ENCODE data around the gene ARHGEF10L.
A peak's percentile ranks its signal among the peaks of the same experiment; 100 is the strongest.

The ARHGEF10L gene

DNA sequence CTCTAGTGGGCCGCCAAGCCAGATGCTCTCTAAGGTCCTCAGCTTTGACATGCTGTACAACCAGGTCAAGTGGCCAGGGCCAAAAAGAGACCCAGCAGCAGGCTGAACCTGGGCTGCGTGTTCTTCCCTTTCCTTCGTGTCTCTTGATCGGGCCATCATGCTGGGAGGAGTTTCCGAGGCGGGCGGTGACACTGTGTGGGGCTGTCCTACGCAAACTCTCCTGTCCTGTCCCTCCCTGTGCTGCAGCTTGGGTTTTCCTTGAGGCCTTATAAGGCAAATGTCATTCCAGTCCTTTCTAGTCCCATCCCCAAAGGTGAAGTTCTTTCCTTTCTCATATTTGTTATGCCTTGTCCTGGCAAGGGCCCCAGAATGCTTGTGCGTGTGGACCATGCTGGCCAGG lies 56.7 kb downstream of the ARHGEF10L start:
- DNase-seq, result no peak

DNA sequence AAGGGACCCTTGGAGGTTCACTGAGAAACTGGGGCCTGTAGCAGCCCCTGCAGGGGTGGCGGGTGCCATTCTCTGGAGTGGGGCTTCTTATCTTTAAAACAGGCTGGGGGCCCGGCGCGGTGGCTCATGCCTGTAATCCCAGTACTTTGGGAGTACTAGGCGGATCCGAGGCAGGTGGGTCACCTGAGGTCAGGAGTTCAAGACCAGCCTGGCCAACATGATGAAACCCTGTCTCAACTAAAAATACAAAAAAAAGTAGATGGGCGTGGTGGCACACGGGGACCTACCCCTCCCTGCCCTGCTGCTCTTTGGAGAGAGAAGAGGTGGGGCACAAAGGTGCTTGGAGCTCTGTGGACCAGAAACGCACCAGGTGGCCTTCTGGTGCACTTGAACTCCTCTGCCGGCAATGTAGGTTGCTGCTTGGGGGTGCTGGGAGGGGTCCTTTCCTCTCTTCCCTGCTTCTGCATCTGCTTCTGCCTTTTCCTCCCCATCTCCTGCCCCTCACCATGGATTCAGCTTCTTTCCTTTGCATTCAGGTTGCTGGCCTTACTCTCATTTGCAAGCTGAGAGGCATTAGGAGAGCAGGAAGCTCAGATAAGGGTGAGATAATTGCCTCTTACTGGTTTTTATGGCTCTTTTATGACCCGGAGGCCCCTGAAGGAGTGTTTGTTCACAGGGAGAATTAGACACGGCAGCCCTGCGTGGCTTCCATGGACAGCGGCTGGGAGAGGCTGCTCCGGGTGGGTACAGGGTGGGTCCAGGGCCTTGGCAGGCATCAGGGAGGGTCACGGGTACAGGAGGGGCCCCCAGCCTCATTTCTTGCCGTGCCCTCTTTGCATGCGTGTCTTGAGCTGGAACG lies 57.4 kb downstream of the ARHGEF10L start:
- DNase-seq, result peak; percentile 63

DNA sequence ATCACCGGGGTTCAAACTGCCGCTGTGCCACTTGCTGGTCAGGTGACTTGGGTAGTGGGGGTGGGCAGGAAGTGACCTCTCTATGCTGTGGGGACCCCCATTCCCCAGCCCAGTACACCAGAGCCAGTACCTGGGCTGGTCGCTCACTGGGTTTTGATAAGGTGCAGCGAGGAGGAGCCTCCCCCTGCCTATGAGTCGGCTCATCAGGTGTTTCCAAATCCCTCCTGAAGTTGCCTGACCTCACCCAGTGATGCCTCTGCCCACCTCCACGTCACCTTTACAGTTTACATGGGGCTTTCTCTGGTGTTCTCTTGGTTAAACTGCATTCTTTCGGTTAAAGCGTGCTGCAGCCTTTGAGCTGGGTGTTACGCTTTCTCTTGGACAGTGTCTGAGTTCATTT lies 58.2 kb downstream of the ARHGEF10L start:
- no peak for DNase-seq

DNA sequence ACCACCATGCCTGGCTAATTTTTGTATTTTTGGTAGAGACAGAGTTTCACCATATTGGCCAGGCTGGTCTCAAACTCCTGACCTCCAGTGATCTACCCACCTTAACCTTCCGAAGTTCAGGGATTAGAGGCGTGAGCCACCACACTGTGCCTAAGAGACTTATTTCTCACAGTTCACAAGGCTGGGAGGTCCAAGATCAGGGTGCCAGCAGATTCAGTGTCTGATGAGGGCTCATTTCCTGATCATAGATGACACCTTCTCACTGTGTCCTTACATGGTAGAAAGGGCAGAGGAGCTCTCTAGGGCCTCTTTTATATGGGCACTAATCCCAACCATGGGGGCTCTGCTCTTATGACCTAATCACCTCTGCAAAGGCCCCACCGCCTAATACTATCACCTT lies 58.8 kb downstream of the ARHGEF10L start:
- DNase-seq, result no peak

DNA sequence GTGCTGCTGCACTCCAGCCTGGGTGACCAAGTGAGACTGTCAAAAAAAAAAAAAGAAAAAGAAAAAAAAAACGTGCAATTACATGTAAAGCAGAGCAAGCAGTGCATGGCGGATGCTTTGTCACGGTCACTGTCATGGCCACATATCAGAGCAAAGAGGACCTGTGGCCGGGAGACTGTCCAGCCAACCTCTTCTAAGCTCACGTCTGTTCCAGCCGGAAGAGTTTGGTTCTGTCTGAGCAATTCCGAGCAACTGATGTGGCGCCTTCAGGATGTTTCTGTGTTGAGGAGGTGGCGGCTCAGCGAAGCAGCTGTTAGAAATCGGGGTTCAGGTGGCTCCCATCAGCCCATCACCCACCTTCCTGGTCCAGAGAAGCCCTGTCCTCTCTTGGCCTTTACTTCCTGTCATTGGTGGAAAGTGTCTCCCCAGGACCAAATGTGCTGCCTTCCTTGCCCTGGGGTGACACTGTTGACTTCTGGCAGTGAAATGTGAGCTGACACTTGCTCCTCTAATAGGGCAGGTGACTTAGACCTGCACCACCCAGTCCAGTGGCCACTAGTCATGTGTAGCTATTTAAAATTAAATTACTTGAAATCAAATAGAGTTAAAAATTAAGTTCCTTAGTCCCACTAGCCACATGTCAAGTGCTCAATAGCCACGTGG lies 59.9 kb downstream of the ARHGEF10L start:
- DNase-seq, result no peak

DNA sequence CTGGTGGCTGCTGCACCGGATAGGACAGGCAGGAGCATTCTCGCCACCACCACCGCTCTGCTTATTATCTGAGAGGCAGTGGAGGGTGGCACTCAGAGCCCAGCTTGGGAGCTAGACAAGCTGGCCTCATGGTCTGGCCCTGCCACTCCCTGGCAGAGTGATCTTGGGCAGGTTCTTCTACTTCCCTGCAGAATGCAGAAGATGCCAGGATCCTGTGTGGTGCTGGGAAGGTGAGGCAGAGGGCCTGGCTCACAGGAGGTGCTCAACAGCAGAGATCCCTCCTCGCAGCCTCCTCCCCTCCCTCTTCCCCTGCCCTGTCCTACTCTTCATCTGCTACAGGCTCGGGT lies 60.4 kb downstream of the ARHGEF10L start:
- DNase-seq, result no peak

DNA sequence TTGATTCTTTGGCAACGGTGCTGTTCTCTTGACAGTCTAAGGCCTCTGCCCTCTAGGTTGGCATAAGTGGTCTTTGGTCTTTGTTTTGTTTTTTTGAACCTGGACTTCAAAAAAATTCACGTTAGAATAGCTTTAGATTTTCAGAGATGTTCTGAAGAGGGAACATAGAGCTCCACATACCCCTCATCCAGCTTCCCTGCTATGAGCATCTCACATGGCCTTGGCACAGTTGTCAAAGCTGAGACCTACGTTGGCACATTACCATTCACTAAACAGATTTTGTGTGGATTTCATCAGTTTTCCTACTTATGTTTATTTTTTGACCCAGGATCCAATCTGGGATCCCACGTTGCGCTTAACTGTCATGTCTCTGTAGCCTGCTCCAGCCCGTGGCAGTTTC lies 60.8 kb downstream of the ARHGEF10L start:
- DNase-seq, result no peak

DNA sequence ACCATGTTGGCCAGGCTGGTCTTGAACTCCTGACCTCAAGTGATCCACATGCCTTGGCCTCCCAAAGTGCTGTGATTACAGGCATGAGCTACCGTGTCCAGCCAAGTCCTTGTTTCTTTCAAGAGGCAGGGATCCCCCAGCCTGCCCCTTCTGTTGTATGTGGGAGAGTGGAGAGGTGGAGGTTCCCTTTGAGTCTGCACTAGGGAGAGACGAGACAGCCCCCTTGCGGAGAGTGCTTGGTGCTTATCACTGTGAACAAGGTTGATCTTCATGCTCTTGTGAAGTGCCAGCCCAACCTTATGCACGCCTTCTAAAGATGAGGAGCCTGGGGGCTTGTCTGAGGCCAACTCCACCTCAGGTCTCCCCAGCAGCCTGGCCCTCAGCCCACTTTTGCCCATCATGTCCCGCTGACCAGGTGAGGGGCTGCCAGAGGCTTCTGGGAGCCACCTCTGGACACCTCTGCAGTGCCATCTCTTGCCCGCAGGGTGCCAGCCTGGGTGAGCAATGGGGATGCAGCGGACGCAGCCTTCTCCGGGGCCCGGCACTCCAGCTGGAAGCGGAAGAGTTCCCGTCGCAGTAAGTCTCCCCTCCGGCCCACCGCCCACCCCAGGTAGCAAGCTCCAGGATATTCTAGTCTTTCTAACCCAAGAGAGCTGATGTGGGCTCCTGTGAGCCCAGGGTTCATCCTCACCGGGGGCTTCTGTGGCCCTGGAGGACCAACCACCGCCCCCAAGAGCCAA lies 62.3 kb downstream of the ARHGEF10L start:
- DNase-seq, result no peak

DNA sequence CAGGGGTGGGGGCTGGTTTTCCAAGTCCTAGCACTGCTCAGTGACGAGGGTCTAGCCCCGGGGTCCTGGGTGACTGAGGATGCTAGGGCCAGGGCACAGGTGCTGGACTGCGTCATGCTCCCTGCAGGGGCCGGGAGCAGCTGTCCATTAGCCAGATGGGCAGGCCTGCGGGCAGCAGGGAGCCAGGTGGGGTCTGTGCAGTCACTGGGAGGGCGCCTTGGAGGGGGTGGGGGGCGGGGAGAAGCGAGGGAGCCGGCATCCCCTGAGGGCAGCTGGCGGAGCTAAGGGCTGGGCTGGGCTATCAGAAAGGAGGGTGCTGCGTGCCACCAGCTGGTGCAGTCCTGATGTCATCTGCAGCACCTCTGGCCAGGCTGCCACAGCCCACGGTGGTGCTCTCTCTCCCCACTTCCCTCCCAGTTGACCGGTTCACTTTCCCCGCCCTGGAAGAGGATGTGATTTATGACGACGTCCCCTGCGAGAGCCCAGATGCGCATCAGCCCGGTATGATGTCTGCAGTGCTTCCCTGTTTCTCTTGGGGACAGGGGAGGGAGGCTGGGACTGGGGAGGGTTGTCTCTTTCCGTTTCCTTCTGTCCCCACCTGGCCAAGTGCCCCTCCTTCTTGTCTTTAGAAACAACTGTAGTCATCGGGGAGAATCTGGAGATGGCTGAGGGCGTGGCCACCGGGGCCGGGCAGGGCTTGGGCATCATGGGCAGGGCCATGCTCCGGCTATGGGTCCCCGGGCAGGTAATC lies 63.8 kb downstream of the ARHGEF10L start:
- DNase-seq, result no peak

DNA sequence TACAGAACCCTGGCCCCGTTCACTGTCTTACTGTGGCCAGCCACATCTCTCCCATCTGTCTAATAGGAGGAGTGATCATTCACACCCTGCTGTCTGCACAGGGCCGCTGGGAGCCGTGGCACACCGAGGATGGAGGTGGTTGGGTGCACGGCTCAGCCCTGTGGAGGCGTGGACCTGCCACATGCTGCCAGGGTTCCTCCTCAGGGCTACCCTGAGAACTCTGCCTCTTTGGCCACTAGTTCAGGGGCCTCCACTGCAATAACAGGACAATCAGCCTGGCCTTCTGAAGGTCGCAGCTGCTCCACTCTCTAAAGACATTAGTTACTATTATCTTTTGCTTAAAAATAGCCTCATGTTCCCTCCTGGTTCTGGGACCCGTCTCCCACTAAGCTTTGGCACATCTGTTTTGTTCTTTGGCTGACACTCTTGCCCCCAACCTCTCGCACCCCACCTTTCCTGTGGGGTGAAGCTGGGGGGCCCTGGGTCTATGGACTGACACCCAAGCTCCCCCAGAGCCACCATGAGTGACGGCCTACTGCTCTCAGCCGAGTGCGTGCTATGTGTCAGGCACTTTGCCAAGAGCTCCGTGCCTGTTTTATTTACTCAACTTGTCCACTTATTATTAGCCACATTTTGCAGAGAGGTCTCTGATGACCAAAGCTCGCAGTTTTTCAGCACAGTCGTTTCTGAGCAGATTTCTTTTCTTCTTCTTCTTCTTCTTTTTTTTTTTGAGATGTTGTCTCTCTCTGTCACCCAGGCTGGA lies 66.3 kb downstream of the ARHGEF10L start:
- DNase-seq, result no peak

DNA sequence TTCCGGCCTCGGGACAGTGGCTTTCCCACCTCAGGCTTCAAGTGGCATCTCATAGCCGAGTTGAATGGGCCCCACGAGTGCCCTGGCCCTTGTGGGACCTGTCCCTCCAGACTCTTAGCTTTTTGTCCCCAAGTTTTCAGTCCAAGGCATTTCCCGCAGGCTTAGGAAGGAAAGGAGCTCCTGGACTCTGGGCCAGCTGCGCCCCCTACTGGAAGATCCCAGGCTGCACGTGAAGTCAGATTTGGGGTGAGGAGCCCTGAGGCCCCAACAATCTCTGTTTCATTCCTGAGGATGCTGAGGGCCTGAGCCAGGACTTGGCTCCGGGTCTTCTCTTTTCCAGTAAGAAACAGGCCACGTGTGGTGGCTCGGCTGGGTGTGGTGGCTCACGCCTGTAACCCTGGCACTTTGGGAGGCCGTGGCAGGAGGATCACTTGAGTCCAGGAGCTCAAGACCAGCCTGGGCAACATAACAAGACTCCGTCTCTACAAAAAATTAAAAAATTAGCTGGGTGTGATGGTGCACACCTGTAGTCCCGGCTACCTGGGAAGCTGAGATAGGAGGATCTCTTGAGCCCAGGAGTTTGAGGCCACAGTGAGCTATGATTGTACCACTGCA lies 67.4 kb downstream of the ARHGEF10L start:
- peak; percentile 9 for DNase-seq

DNA sequence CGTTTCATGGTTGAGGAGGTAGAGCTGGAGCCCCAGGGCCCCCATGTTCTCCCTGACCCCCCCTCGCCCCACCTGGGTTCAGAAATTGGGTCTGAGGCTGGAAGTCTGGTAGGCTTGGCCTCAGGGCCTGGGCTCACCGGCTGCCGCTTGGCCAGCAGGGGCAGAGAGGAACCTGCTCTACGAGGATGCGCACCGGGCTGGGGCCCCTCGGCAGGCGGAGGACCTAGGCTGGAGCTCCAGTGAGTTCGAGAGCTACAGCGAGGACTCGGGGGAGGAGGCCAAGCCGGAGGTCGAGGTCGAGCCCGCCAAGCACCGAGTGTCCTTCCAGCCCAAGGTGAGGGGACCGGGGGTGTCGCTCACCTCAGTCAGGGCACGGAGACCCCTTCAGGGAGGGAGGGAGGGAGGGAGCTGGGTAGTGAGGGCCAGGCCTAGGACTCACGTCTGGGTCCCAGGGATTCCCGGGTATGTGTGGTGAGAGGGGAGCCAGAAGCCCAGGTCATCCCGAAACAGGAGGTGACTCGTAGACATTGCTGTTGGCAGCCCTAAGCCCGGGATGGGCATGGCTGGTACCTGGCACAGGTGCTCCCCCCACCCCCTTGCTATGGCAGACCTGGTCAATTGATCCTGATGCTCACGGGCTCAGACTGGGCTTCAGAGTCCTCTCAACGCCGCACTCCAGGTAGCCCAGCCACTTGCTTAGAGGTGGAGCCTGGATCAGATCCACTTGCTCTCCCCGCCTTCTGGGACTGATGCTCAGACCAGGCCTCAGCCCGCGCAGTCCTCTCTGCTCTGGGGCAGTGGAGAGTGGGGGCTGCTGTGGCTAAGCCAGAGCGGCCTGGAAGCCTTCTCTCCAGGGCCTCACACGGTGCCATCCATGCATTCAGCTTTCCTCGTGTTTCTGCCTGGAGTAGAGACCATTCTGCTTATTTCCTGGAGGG lies 68.4 kb downstream of the ARHGEF10L start:
- DNase-seq, result no peak

DNA sequence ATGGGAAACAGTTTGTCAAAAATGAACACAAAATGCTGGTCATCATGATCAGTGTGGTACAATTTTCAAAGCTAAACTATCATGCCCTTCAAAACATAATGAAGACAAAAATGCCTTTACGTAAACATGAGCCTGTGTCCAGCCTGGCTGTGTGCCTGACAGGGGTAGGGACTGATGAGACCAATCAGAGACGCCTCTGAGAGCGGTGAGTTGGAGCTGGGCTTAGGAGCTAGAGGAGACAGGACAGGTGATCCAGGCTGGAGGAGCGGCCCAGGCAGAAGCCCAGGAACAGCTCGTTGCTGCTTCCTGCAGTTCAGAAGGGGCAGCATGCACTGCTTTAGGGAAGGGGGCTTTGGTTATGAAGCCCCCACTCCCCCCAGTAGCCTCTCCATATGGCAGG lies 70.0 kb downstream of the ARHGEF10L start:
- DNase-seq, result no peak

DNA sequence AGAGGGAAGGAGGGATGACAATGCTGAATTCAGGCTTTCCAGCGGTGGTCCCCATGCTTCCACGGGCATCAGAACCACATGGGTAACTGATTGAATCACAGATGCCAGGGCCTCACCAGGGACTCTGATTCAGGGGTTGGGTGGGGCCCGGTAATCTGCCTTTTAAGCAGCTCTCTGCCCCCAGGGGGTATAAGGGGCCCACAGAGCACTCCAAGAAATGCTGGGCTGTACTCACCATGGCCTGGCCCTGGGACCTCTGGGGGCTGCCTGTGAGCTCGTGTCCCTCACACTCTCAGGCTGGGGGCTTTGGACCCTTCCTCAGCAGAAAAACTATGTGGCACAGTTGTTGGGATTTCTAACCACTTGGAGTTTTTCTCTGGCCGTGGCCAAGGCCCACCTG lies 70.6 kb downstream of the ARHGEF10L start:
- DNase-seq, result no peak

DNA sequence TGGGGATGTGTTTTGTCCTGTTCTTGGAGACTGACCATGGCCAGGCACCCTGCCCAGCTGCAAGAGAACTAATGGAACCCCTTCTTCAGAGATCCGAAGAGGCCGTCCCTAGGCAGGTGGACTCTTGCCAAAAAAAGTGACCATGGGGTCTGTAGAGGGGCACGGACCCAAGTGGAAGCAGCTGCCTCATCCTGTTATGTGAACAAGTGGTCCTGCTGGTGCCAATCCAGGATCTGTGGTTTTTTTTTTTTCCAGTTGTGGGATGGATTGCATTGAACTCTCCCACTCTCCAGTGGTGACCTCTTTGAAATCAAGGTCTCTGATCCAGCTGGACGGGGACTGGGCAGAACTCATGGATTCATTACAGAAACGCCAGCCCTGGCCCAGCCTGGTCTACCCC lies 71.2 kb downstream of the ARHGEF10L start:
- no peak for DNase-seq

DNA sequence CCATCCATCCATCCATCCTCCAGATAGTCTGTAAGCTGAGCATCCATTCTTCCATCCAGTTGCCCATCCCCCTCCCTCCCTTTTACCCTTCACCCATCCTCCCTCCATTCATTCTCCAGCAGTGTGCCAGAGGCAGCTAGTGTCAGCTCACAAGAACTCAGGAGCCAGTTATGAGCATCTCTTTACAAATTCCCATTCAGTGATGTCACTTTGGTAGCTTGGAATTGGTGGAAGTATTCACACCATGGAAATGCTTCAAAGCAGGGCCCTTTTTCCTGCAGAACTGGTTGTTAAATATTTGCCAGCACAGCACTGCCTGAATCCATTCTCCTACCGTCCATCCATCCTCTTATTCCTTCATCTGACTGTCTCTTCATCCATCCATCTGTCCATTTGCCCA lies 72.5 kb downstream of the ARHGEF10L start:
- DNase-seq, result no peak

DNA sequence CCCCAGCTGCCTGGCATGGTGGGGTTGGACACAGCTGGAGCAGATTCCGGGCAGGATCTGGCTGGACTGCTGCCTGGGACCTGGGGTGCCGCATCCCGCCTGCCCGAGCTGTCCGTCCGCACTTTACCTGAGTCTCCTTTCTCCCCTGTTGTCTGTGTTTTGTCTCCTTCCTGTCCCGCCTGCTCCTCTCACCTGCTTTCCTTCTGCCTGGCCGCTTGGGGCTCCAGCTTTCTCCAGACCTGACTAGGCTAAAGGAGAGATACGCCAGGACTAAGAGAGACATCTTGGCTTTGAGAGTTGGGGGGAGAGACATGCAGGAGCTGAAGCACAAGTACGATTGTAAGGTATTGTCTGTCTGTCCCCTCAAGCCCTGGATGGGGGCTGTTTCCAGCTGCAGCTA lies 73.3 kb downstream of the ARHGEF10L start:
- no peak for DNase-seq

DNA sequence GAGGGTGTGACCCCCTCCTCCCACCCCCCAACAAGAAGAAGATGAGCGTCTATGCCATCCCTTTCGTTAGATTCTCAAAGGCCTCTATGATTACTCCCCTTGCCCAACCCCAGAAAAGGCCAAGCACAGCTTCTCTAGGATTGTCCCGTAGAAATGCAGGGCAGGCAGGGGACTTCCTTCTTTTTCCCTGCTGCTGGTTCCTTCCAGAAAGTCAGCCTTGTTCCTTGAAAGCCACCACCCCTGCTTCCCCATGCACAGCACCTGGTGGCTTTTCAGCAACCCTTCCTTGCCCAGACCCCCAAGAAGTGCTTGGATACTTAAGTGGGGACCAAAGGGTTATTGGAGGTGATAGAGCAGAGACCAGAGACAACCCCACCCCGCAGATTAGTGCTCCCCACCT lies 75.1 kb downstream of the ARHGEF10L start:
- no peak for DNase-seq

DNA sequence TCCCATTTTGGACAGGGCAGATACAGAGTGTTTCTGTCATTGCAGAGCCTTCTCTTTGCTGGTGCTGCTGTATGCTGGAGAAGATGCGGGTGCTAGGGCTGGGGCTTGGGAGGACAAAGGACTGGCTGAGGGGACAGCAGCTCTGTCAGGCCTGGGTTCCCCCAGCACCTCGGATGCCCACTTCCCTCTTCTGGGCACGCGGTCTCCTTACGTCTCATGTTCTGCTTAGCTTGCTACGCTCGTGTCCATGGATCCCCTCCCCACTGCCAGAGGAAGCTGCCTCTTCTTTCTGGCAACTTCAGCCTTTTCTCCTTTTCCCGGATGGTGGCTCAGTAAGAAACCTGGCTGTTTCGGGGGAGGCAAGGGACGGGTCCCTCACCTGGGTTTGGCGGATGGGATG lies 75.7 kb downstream of the ARHGEF10L start:
- no peak for DNase-seq

DNA sequence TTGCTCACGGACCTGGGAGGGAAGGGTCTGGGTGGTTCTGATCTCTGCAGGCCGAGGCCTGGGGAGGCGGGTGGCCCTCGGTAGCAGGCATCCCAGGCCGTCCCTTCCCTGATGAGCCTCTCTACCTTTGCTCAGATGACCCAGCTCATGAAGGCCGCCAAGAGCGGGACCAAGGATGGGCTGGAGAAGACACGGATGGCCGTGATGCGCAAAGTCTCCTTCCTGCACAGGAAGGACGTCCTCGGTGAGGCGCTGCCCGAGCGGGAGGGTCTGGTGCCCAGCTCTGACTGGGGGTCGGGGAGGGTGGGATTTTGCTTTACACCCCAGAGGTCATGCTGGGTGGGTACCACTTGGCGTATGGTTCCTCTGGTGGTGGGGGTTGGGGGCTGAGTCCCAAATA lies 76.5 kb downstream of the ARHGEF10L start:
- no peak for DNase-seq

DNA sequence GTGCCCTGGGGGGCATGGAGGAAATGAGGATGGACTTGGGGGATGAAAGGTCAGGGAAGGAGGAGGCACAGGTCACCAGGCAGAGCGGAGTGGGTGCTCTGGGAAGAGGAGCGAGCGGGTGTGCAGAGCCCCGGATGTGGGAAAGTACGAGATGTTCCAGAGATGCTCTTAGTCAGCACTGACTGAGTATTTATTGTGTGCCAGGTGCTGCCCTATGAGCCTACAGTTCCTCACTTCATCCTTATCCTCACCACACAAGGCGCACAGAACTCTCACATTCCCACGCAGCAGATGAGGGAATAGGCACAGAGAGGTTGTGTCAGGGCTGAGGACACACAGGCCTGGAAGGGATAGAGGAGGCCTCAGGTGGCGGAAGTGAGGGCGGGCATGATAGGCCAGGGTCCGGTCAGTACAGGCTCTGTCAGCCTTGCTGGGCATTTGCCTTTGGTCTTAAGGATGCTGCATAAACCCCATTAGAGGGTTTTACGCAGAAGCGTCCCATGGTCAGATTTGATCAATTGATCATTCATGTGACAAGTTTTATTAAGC lies 77.3 kb downstream of the ARHGEF10L start:
- no peak for DNase-seq

Measured in NCI-H526 treated with DMSO at 0.1 percent for 48 hours (cell line).